Erythroblast (primary cell): ENCODE measurements around the gene IMMP2L.

Experiments used
- GATA1 ChIP-seq: IDR thresholded peaks from 2 replicates; pipeline ENCODE4 v1.6.1; 2011; ENCODE audit warnings: low read depth, mild to moderate bottlenecking, control low read depth, low read length, moderate library complexity
- POLR2A ChIP-seq: IDR thresholded peaks from 2 replicates; pipeline ENCODE4 v1.6.1; 2011; ENCODE audit warnings: mild to moderate bottlenecking, low read length

- TF ChIP-seq POLR2A (no peak), GATA1 (no peak)
Measured at GRCh38 chr7:111414374-111414773, 147.9 kb downstream of the IMMP2L start.
